ENCODE data around the gene KIR3DL2.
"Not testable (repeated sequence)": the region's sequence is repeated elsewhere in the genome, so short reads cannot be mapped to it uniquely, and the experiment has no call there.

Gene KIR3DL2

GRCh38 chr19:54893406-54893805 lies 43.2 kb downstream of the KIR3DL2 start:
- no peaks in the 10 kb centered on the region for H3K79me2 ChIP-seq (ENCODE audit: insufficient read depth, low read length)
- H4K20me1 ChIP-seq (ENCODE audit: insufficient read depth, low read length): no peaks in the 10 kb centered on the region
- no peaks in the 10 kb centered on the region for H3F3A ChIP-seq (ENCODE audit: insufficient read depth, low read length)
- no peak overlapping the region for H2AFZ ChIP-seq (ENCODE audit: low read length)
- H3K4me3 ChIP-seq (ENCODE audit: low read depth, low read length, poor library complexity, severe bottlenecking): no peak overlapping the region
- H3K4me1 ChIP-seq (ENCODE audit: insufficient read depth, low read length, severe bottlenecking): no peaks in the 10 kb centered on the region
- TF ChIP-seq EZH2 (IDR thresholded peaks at IDR 0.05; ENCODE audit: borderline replicate concordance, low read length) (no peak), CTCF (IDR thresholded peaks at IDR 0.05; ENCODE audit: low read length) (no peak)
- no peak overlapping the region for H3K4me2 ChIP-seq (ENCODE audit: low read length)
- 0 out of 2 replicates have a peak, but pooled peaks cover 2% of the 10 kb centered on the region for H3K27me3 ChIP-seq (ENCODE audit: insufficient read depth, low read length)
- no peaks in the 10 kb centered on the region for H3K9me2 ChIP-seq (ENCODE audit: low read depth, low read length)
- H3K36me3 ChIP-seq (ENCODE audit: insufficient read depth, low read length): no peaks in the 10 kb centered on the region
- H3K9ac ChIP-seq (ENCODE audit: low read length): no peak overlapping the region
- H3K9me3 ChIP-seq (ENCODE audit: low read length): no peaks in the 10 kb centered on the region
- H3K27ac ChIP-seq (ENCODE audit: low read depth, low read length, poor library complexity, severe bottlenecking): no peak overlapping the region

GRCh38 chr19:54894106-54894505 lies 43.9 kb downstream of the KIR3DL2 start:
- not testable (repeated sequence) for H3F3A ChIP-seq (ENCODE audit: insufficient read depth, low read length); H4K20me1 ChIP-seq (ENCODE audit: insufficient read depth, low read length); H3K79me2 ChIP-seq (ENCODE audit: insufficient read depth, low read length); H3K4me1 ChIP-seq (ENCODE audit: insufficient read depth, low read length, severe bottlenecking); H3K9me3 ChIP-seq (ENCODE audit: low read length); H3K9me2 ChIP-seq (ENCODE audit: low read depth, low read length); H3K27me3 ChIP-seq (ENCODE audit: insufficient read depth, low read length); H3K27ac ChIP-seq (ENCODE audit: low read depth, low read length, poor library complexity, severe bottlenecking); H2AFZ ChIP-seq (ENCODE audit: low read length); H3K4me2 ChIP-seq (ENCODE audit: low read length); H3K36me3 ChIP-seq (ENCODE audit: insufficient read depth, low read length); H3K4me3 ChIP-seq (ENCODE audit: low read depth, low read length, poor library complexity, severe bottlenecking); H3K9ac ChIP-seq (ENCODE audit: low read length)

- no peak overlapping the region for H3K9ac ChIP-seq (ENCODE audit: low read length)
- no peaks in the 10 kb centered on the region for H3F3A ChIP-seq (ENCODE audit: insufficient read depth, low read length)
- TF ChIP-seq CTCF (IDR thresholded peaks at IDR 0.05; ENCODE audit: low read length): no peak
- TF ChIP-seq EZH2 (IDR thresholded peaks at IDR 0.05; ENCODE audit: borderline replicate concordance, low read length): no peak
- H3K4me3 ChIP-seq (ENCODE audit: low read depth, low read length, poor library complexity, severe bottlenecking): no peak overlapping the region
- H3K27me3 ChIP-seq (ENCODE audit: insufficient read depth, low read length): 0 out of 2 replicates have a peak, but pooled peaks cover 2% of the 10 kb centered on the region
- no peak overlapping the region for H2AFZ ChIP-seq (ENCODE audit: low read length)
- no peaks in the 10 kb centered on the region for H3K9me3 ChIP-seq (ENCODE audit: low read length)
- H3K9me2 ChIP-seq (ENCODE audit: low read depth, low read length): no peaks in the 10 kb centered on the region
- no peaks in the 10 kb centered on the region for H3K36me3 ChIP-seq (ENCODE audit: insufficient read depth, low read length)
- no peaks in the 10 kb centered on the region for H3K4me1 ChIP-seq (ENCODE audit: insufficient read depth, low read length, severe bottlenecking)
- no peaks in the 10 kb centered on the region for H4K20me1 ChIP-seq (ENCODE audit: insufficient read depth, low read length)
- H3K4me2 ChIP-seq (ENCODE audit: low read length): no peak overlapping the region
- H3K27ac ChIP-seq (ENCODE audit: low read depth, low read length, poor library complexity, severe bottlenecking): no peak overlapping the region
- no peaks in the 10 kb centered on the region for H3K79me2 ChIP-seq (ENCODE audit: insufficient read depth, low read length)
Measured at GRCh38 chr19:54896036-54896435, 45.8 kb downstream of the KIR3DL2 start.

- H3K9ac ChIP-seq (ENCODE audit: low read length); H3F3A ChIP-seq (ENCODE audit: insufficient read depth, low read length); H3K27me3 ChIP-seq (ENCODE audit: insufficient read depth, low read length); H3K79me2 ChIP-seq (ENCODE audit: insufficient read depth, low read length); H3K36me3 ChIP-seq (ENCODE audit: insufficient read depth, low read length); H3K4me1 ChIP-seq (ENCODE audit: insufficient read depth, low read length, severe bottlenecking); H3K4me3 ChIP-seq (ENCODE audit: low read depth, low read length, poor library complexity, severe bottlenecking); H2AFZ ChIP-seq (ENCODE audit: low read length); H3K4me2 ChIP-seq (ENCODE audit: low read length); H4K20me1 ChIP-seq (ENCODE audit: insufficient read depth, low read length); H3K9me2 ChIP-seq (ENCODE audit: low read depth, low read length); H3K9me3 ChIP-seq (ENCODE audit: low read length); H3K27ac ChIP-seq (ENCODE audit: low read depth, low read length, poor library complexity, severe bottlenecking): not testable (repeated sequence)
Measured at GRCh38 chr19:54898685-54899084, 48.4 kb downstream of the KIR3DL2 start.

GRCh38 chr19:54899646-54900045 lies 49.4 kb downstream of the KIR3DL2 start:
- not testable (repeated sequence) for H4K20me1 ChIP-seq (ENCODE audit: insufficient read depth, low read length); H2AFZ ChIP-seq (ENCODE audit: low read length); H3K27me3 ChIP-seq (ENCODE audit: insufficient read depth, low read length); H3K27ac ChIP-seq (ENCODE audit: low read depth, low read length, poor library complexity, severe bottlenecking); H3K79me2 ChIP-seq (ENCODE audit: insufficient read depth, low read length); H3K9ac ChIP-seq (ENCODE audit: low read length); H3K9me2 ChIP-seq (ENCODE audit: low read depth, low read length); H3F3A ChIP-seq (ENCODE audit: insufficient read depth, low read length); H3K4me2 ChIP-seq (ENCODE audit: low read length); H3K9me3 ChIP-seq (ENCODE audit: low read length); H3K4me3 ChIP-seq (ENCODE audit: low read depth, low read length, poor library complexity, severe bottlenecking); H3K36me3 ChIP-seq (ENCODE audit: insufficient read depth, low read length); H3K4me1 ChIP-seq (ENCODE audit: insufficient read depth, low read length, severe bottlenecking)

- not testable (repeated sequence) for H3K79me2 ChIP-seq (ENCODE audit: insufficient read depth, low read length); H3K4me3 ChIP-seq (ENCODE audit: low read depth, low read length, poor library complexity, severe bottlenecking); H3K36me3 ChIP-seq (ENCODE audit: insufficient read depth, low read length); H3K9me3 ChIP-seq (ENCODE audit: low read length); H4K20me1 ChIP-seq (ENCODE audit: insufficient read depth, low read length); H3F3A ChIP-seq (ENCODE audit: insufficient read depth, low read length); H3K9ac ChIP-seq (ENCODE audit: low read length); H3K27ac ChIP-seq (ENCODE audit: low read depth, low read length, poor library complexity, severe bottlenecking); H3K27me3 ChIP-seq (ENCODE audit: insufficient read depth, low read length); H3K9me2 ChIP-seq (ENCODE audit: low read depth, low read length); H3K4me2 ChIP-seq (ENCODE audit: low read length); H3K4me1 ChIP-seq (ENCODE audit: insufficient read depth, low read length, severe bottlenecking); H2AFZ ChIP-seq (ENCODE audit: low read length)
Measured at GRCh38 chr19:54901153-54901552, 50.9 kb downstream of the KIR3DL2 start.

Measured in OCI-LY1 (cell line).